ENCODE data around the gene GAP43.

Gene GAP43

DNA sequence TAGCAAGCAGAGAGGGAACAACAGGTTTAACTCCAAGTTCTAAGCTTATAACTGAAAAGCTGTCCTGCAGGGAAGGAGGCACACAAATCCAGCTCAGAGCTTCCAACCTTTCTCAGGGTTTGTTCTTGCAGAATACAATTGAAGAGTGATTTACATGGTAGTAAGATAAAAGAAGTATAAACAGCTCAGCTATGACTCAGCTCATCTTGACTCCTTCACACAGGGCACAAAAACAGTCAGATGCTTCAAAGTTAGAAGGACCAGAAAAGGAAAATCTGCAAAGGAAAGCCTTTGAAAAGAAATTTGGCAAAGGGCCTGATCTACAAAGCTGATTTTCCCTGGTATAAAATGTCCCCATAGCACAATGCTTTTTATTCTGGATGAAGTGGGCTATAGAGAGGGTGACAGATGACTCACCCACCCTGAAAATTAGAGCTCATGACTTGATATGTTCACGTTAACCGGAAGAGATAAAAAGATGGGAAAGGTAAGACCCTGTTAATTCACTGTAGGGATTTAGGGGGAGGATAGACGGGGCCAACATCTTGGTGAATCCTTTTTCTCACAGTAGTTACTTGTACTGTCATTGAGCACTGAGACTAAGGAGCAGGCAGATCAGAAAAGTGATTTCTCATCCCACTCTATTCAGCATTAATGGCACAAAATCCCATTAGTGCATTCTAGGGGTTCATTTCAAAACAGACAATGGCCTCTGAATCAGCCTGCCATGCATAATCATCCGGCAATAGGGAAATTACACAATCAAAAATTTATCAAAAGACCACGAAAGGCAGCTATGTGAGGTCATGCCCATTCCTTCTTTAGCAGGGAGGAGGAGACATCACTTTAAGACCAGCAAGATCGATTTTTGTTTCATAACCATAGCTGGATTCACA, 143.5 kb downstream of the GAP43 start:
- no peak for DNase-seq (ENCODE audit: low read depth)

DNA sequence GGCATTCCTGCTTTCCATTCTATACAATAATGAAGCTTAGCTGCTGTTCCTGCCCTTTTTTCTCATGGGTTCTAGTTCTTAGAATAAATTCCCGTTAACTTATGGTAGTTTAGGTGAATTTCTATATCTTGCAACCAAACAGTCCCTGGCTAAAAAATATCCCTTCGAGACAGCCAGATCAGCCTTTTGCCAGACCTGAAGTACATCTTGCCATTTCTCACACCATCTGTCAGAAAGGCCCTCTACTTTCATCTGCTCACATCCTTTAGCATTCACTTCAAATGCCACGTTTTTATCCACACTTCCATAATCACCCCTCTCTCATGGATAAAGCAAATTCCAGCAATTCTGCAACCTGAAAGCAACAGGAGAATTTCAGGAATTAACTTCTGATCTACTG, 145.4 kb downstream of the GAP43 start:
- DNase-seq (ENCODE audit: low read depth): no peak

Data from T follicular helper cell (primary cell).